Colonic mucosa (tissue), 4 donors: ENCODE data around the gene SMARCE1. TPM values are rescaled to one million over a fixed set of nuclear protein-coding genes. Genes with fewer than 3 reads are reported as not detected.

Experiments used
- DNase-seq: peaks from one replicate; pipeline ENCODE4 v3.0.0-alpha.2; 2020
- H3K27ac ChIP-seq: fragments of 200-600 bp; one replicate; pipeline ENCODE4 v1.8.0; 2021
- H3K27me3 ChIP-seq: fragments of 200-600 bp; one replicate; pipeline ENCODE4 v1.8.0; 2021
- H3K36me3 ChIP-seq: fragments of 200-600 bp; one replicate; pipeline ENCODE4 v1.8.0; 2021
- H3K4me1 ChIP-seq: fragments of 200-600 bp; one replicate; pipeline ENCODE4 v1.8.0; 2021; ENCODE audit warnings: mild to moderate bottlenecking
- H3K4me3 ChIP-seq: fragments of 200-600 bp; one replicate; pipeline ENCODE4 v1.8.0; 2021
- H3K9ac ChIP-seq, 2 donors: one replicate each; pipeline ENCODE4 v1.7.0; 2013; ENCODE audit warnings: control low read depth in 2 of 2, low read depth in 2 of 2, low read length in 2 of 2
- H3K9me3 ChIP-seq: fragments of 200-600 bp; one replicate; pipeline ENCODE4 v1.8.0; 2021
- CTCF ChIP-seq: fragments of 200-600 bp; IDR thresholded peaks from one replicate; pipeline ENCODE4 v1.8.0; 2022; ENCODE audit warnings: antibody characterized with exemption, mild to moderate bottlenecking
- intact Hi-C: fragments of 100-400 bp; cut with DNase I; formaldehyde crosslinking; loops from one replicate; pipeline ENCODE4 v1.14.1; 2022
- total RNA-seq, 2 donors: library from RNA; stranded (reverse); fragmentation: NEBNext Ultra II Directional in 1 of 2; extraction: Animal tissue kit (Norgen Biotek cat#: 25700) in 1 of 2; gene quantifications; one replicate each; pipeline ENCODE4 v1.2.1, GENCODE V29; 2021
- donor health status: healthy.
- donor health status: DM: no; HTN: no; CAD: no.
- donor health status: DM: no; HTN: no; CAD: no.

Gene SMARCE1
- total RNA-seq, 2 donors from 2014 or later: 73.0 to 80.9 TPM

DNA sequence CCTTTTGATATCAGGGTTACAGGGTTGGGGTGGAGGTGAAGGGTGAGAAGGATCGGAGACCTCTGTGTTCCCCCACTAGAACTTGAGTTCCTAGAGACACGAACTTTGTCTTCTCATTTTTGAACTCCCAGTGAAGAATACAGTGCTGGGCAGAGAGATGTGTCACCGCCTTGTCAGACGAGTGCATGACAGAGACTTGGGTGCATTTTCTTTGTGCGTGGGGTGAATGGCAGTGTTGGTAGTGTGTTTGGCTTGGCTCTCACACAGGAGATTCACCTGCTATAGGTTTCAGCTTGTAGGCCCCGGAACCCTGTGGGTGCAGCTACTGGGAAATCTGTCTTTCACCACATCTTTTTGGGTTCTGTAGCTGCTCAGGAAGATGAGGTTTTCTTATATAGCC lies 42.3 kb downstream of the SMARCE1 start:
- intact Hi-C loops: no loop called here
- DNase-seq: no peak
- H3K27me3 ChIP-seq: no peaks in the 10 kb centered on the region
- no peaks in the 10 kb centered on the region for H3K36me3 ChIP-seq
- no peak overlapping the region for H3K4me3 ChIP-seq
- no peaks in the 10 kb centered on the region for H3K9me3 ChIP-seq
- no peak overlapping the region for H3K9ac ChIP-seq
- no peaks in the 10 kb centered on the region for H3K4me1 ChIP-seq
- no peak overlapping the region for H3K27ac ChIP-seq
- TF ChIP-seq CTCF: no peak

DNA sequence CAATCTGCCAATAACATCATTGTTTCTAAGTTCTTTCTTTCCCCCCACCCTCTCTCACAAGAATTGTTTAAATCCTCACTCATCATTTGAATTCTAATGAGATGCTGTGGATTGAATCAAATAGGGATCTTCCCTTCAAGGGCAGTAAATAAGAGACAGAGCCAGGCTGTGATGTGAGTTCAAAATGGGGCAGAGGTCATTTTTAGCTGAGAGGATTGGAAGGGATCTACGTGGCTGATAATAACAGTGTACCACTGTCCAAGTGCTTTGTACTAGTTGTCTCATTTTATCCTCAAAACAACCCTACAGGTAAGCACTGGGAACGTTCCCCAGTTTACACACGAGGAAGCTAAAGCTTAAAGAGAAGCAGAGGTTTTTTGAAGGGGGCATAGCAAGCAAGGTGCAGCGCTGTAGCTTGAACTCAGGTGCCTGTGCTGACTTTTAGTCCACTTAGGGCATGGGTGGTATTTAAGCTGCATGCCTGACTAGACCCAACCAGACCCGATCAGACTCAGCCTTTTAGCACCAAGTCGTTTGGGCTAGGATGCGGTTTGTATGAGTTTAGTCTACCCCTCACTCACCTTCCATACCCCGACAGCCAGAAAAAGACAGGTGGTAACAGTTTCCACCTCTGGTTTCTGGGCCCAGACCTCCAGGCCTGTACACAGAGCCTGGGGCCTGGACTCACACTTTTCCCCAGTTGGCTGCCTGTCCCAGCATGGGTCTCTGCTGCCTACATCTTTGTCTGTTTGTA lies 43.1 kb downstream of the SMARCE1 start:
- intact Hi-C loops: no loop called here
- no peaks in the 10 kb centered on the region for H3K4me1 ChIP-seq
- no peak for DNase-seq
- no peak overlapping the region for H3K4me3 ChIP-seq
- no peak overlapping the region for H3K9ac ChIP-seq
- H3K27ac ChIP-seq: no peak overlapping the region
- H3K36me3 ChIP-seq: no peaks in the 10 kb centered on the region
- no peaks in the 10 kb centered on the region for H3K9me3 ChIP-seq
- no peaks in the 10 kb centered on the region for H3K27me3 ChIP-seq
- TF ChIP-seq CTCF: no peak

GRCh38 chr17:40602445-40603443 lies 44.9 kb downstream of the SMARCE1 start:
- H3K9me3 ChIP-seq: no peaks in the 10 kb centered on the region
- TF ChIP-seq CTCF: no peak
- no peak overlapping the region for H3K9ac ChIP-seq
- no peak for DNase-seq
- intact Hi-C loops: no loop called here
- no peaks in the 10 kb centered on the region for H3K27me3 ChIP-seq
- H3K4me1 ChIP-seq: no peaks in the 10 kb centered on the region
- H3K36me3 ChIP-seq: no peaks in the 10 kb centered on the region
- H3K4me3 ChIP-seq: no peak overlapping the region
- peak overlapping the region; percentile 44 for H3K27ac ChIP-seq

GRCh38 chr17:40600486-40601046 lies 47.1 kb downstream of the SMARCE1 start:
- no peaks in the 10 kb centered on the region for H3K36me3 ChIP-seq
- no peak for TF ChIP-seq CTCF
- intact Hi-C loops: no loop called here
- H3K27me3 ChIP-seq: no peaks in the 10 kb centered on the region
- H3K9ac ChIP-seq: no peak overlapping the region
- H3K9me3 ChIP-seq: no peaks in the 10 kb centered on the region
- no peak for DNase-seq
- H3K4me1 ChIP-seq: no peaks in the 10 kb centered on the region
- no peak overlapping the region for H3K4me3 ChIP-seq
- no peak overlapping the region for H3K27ac ChIP-seq

DNA sequence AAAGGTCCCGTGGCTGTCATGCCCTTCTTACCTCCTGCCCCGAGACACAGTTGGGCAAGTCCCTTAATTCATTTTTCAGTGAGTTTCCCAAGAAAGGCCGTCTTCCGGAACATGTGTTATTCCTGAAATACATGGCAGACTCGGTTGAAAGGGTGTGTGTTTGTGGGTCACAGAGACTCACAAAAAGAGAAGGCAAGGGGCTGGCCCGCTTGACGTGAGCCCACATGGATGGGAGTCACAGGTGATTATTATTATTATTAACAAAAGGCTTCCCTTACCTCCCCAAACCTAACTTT lies 48.2 kb downstream of the SMARCE1 start:
- DNase-seq: no peak
- no peaks in the 10 kb centered on the region for H3K9me3 ChIP-seq
- no peak overlapping the region for H3K27ac ChIP-seq
- intact Hi-C loops: no loop called here
- no peaks in the 10 kb centered on the region for H3K27me3 ChIP-seq
- H3K4me1 ChIP-seq: no peaks in the 10 kb centered on the region
- H3K9ac ChIP-seq: no peak overlapping the region
- no peak for TF ChIP-seq CTCF
- no peaks in the 10 kb centered on the region for H3K36me3 ChIP-seq
- H3K4me3 ChIP-seq: no peak overlapping the region
